ENCODE measurements around the gene SH2D3A. TPM values are rescaled to one million over a fixed set of nuclear protein-coding genes. Genes with fewer than 3 reads are reported as not detected.

SH2D3A gene
- total RNA-seq, 6 experiments from 2014 or later = not detected

GRCh38 chr19:6720369-6721137 lies 46.7 kb downstream of the SH2D3A start, which contains the start of gene C3:
TSS of gene C3 (minus strand) at chr19:6720650. CDS start at chr19:6720589, 61 bp downstream.
- DNase-seq = peak; percentile 50
- Mint-ChIP-seq H3K27me3 (ENCODE audit: insufficient read depth) (peaks cover 20% of the 10 kb centered on the region), H3K27ac (no peak within 1 kb of the TSS), H3K4me3 (no peak within 1 kb of the TSS), H3K9me3 (peaks cover 14% of the 10 kb centered on the region), H3K36me3 (ENCODE audit: low read depth) (peaks cover 6% of the 10 kb centered on the region), H3K4me1 (ENCODE audit: low read depth) (peaks cover 20% of the 10 kb centered on the region)
- no peak for TF ChIP-seq CTCF (IDR thresholded peaks at IDR 0.05)

GRCh38 chr19:6719992-6720368 lies 47.3 kb downstream of the SH2D3A start:
- Mint-ChIP-seq H3K9me3 (peaks cover 14% of the 10 kb centered on the region), H3K36me3 (ENCODE audit: low read depth) (peaks cover 6% of the 10 kb centered on the region), H3K4me3 (no peak overlapping the region), H3K4me1 (ENCODE audit: low read depth) (peaks cover 20% of the 10 kb centered on the region), H3K27me3 (ENCODE audit: insufficient read depth) (peaks cover 19% of the 10 kb centered on the region), H3K27ac (no peak overlapping the region)
- DNase-seq = no peak
- TF ChIP-seq CTCF (IDR thresholded peaks at IDR 0.05) = no peak

- no peak for TF ChIP-seq CTCF (IDR thresholded peaks at IDR 0.05)
- Mint-ChIP-seq H3K9me3 (peaks cover 14% of the 10 kb centered on the region), H3K36me3 (ENCODE audit: low read depth) (peaks cover 6% of the 10 kb centered on the region), H3K27ac (no peak overlapping the region), H3K4me3 (no peak overlapping the region), H3K4me1 (ENCODE audit: low read depth) (peaks cover 20% of the 10 kb centered on the region), H3K27me3 (ENCODE audit: insufficient read depth) (peaks cover 19% of the 10 kb centered on the region)
- DNase-seq = no peak
Measured at GRCh38 chr19:6719540-6719861, 47.7 kb downstream of the SH2D3A start.

- H3K4me3 Mint-ChIP-seq = no peak overlapping the region
- no peak overlapping the region for H3K27ac Mint-ChIP-seq
- H3K36me3 Mint-ChIP-seq (ENCODE audit: low read depth) = peaks cover 6% of the 10 kb centered on the region
- DNase-seq = no peak
- H3K4me1 Mint-ChIP-seq (ENCODE audit: low read depth) = peaks cover 20% of the 10 kb centered on the region
- peaks cover 14% of the 10 kb centered on the region for H3K9me3 Mint-ChIP-seq
- H3K27me3 Mint-ChIP-seq (ENCODE audit: insufficient read depth) = peaks cover 18% of the 10 kb centered on the region
- TF ChIP-seq CTCF (IDR thresholded peaks at IDR 0.05) = no peak
Measured at GRCh38 chr19:6718741-6719539, 48.3 kb downstream of the SH2D3A start.

- H3K36me3 Mint-ChIP-seq (ENCODE audit: low read depth) = peaks cover 6% of the 10 kb centered on the region
- peaks cover 13% of the 10 kb centered on the region for H3K4me1 Mint-ChIP-seq (ENCODE audit: low read depth)
- H3K27me3 Mint-ChIP-seq (ENCODE audit: insufficient read depth) = peaks cover 17% of the 10 kb centered on the region
- H3K9me3 Mint-ChIP-seq = peaks cover 14% of the 10 kb centered on the region
- TF ChIP-seq CTCF (IDR thresholded peaks at IDR 0.05) = no peak
- no peak overlapping the region for H3K27ac Mint-ChIP-seq
- H3K4me3 Mint-ChIP-seq = no peak overlapping the region
- DNase-seq = no peak
Measured at GRCh38 chr19:6718111-6718740, 49.0 kb downstream of the SH2D3A start.
